Hepatocyte (in vitro differentiated cells): ENCODE data around the gene TNFSF13. TPM values are rescaled to one million over a fixed set of nuclear protein-coding genes. Genes with fewer than 3 reads are reported as not detected.

Experiments
- DNase-seq: peaks from one replicate; pipeline ENCODE4 v3.0.0-alpha.2; 2016; ENCODE audit warnings: low spot score
- H2AFZ ChIP-seq: fragments of 200-600 bp; sonication (generic); 2 replicates; pipeline ENCODE4 v1.6.0; 2016; ENCODE audit warnings: antibody characterized with exemption, mild to moderate bottlenecking
- H3K27ac ChIP-seq: fragments of 200-600 bp; sonication (generic); 2 replicates; pipeline ENCODE4 v1.5.1; 2016; ENCODE audit warnings: mild to moderate bottlenecking
- H3K27me3 ChIP-seq: fragments of 200-600 bp; sonication (generic); 2 replicates; pipeline ENCODE4 v1.6.1; 2016
- H3K36me3 ChIP-seq: fragments of 200-600 bp; sonication (generic); replicated peaks from 2 replicates; pipeline ENCODE4 v1.5.1; 2016; ENCODE audit warnings: low read depth; ENCODE audit not compliant: insufficient read depth
- H3K4me1 ChIP-seq: fragments of 200-600 bp; sonication (generic); 2 replicates; pipeline ENCODE4 v1.5.1; 2016; ENCODE audit warnings: mild to moderate bottlenecking, moderate library complexity; ENCODE audit not compliant: insufficient read depth
- H3K4me2 ChIP-seq: fragments of 200-600 bp; sonication (generic); 2 replicates; pipeline ENCODE4 v1.6.0; 2016
- H3K4me3 ChIP-seq: fragments of 200-600 bp; sonication (generic); 2 replicates; pipeline ENCODE4 v1.5.1; 2016; ENCODE audit warnings: mild to moderate bottlenecking
- H3K79me2 ChIP-seq: fragments of 200-600 bp; sonication (generic); 2 replicates; pipeline ENCODE4 v1.6.0; 2017; ENCODE audit warnings: mild to moderate bottlenecking
- H3K9me2 ChIP-seq: fragments of 200-600 bp; sonication (generic); replicated peaks from 2 replicates; pipeline ENCODE4 v1.6.0; 2017; ENCODE audit warnings: mild to moderate bottlenecking; ENCODE audit not compliant: insufficient read depth
- H3K9me3 ChIP-seq: fragments of 200-600 bp; sonication (generic); 2 replicates; pipeline ENCODE4 v1.5.1; 2016; ENCODE audit warnings: low read depth, mild to moderate bottlenecking
- H4K20me1 ChIP-seq: fragments of 200-600 bp; sonication (generic); 2 replicates; pipeline ENCODE4 v1.6.0; 2016; ENCODE audit warnings: mild to moderate bottlenecking; ENCODE audit not compliant: insufficient read depth, poor library complexity, severe bottlenecking
- EZH2 ChIP-seq: fragments of 200-600 bp; sonication (generic); IDR thresholded peaks from 2 replicates; pipeline ENCODE4 v1.6.1; 2016; ENCODE audit warnings: antibody characterized with exemption, mild to moderate bottlenecking, borderline replicate concordance
- EZH2phosphoT487 ChIP-seq: fragments of 200-600 bp; sonication (generic); IDR thresholded peaks from one replicate; pipeline ENCODE4 v1.6.1; 2018; ENCODE audit warnings: antibody characterized with exemption, mild to moderate bottlenecking, low read depth, moderate library complexity; ENCODE audit not compliant: unreplicated experiment, severe bottlenecking
- WGBS: methylation state at CpG from one replicate; pipeline ENCODE4 v1.1.6; 2016; ENCODE audit warnings: low lambda C conversion rate; ENCODE audit errors: missing lambda C conversion rate; 5-methylcytosine and 5-hydroxymethylcytosine counted together
- polyA plus RNA-seq: library from polyadenylated mRNA; unstranded; fragments of >200 nt; fragmentation: Nextera tagmentation; extraction: Ambion mirVana; gene quantifications from 2 replicates; pipeline ENCODE4 v1.2.1, GENCODE V29; 2016
- small RNA-seq: library from RNA; depleted of rRNA; stranded (forward); fragments of <200 nt; gene quantifications from one replicate; pipeline ENCODE3, GENCODE V24; 2014
- total RNA-seq: library from RNA; depleted of rRNA; stranded (reverse); fragments of >200 nt; gene quantifications from 2 replicates; pipeline ENCODE4 v1.2.3, GENCODE V29; 2014
- TF ChIP-seq, protein P1 (sequence below): fragments of 200-600 bp; sonication (generic); IDR thresholded peaks from 2 replicates; pipeline ENCODE4 v1.5.1; 2016; ENCODE audit warnings: antibody characterized with exemption, mild to moderate bottlenecking; ENCODE audit not compliant: poor library complexity

The TNFSF13 gene
- total and polyA plus RNA-seq, 2 experiments from 2014 or later = 0.90 to 2.4 TPM

- Histone ChIP-seq H3K9me2 (no peaks in the 10 kb centered on the region), H3K4me3 (no peak overlapping the region), H3K4me2 (no peak overlapping the region), H4K20me1 (peaks cover 48% of the 10 kb centered on the region), H3K9me3 (no peaks in the 10 kb centered on the region), H2AFZ (no peak overlapping the region), H3K27ac (no peak overlapping the region), H3K4me1 (peaks cover 10% of the 10 kb centered on the region), H3K36me3 (no peaks in the 10 kb centered on the region), H3K27me3 (no peaks in the 10 kb centered on the region), H3K79me2 (peaks cover 77% of the 10 kb centered on the region)
- TF ChIP-seq EZH2phosphoT487 = no peak
- no peak for TF ChIP-seq EZH2
- TF ChIP-seq, protein P1, sequence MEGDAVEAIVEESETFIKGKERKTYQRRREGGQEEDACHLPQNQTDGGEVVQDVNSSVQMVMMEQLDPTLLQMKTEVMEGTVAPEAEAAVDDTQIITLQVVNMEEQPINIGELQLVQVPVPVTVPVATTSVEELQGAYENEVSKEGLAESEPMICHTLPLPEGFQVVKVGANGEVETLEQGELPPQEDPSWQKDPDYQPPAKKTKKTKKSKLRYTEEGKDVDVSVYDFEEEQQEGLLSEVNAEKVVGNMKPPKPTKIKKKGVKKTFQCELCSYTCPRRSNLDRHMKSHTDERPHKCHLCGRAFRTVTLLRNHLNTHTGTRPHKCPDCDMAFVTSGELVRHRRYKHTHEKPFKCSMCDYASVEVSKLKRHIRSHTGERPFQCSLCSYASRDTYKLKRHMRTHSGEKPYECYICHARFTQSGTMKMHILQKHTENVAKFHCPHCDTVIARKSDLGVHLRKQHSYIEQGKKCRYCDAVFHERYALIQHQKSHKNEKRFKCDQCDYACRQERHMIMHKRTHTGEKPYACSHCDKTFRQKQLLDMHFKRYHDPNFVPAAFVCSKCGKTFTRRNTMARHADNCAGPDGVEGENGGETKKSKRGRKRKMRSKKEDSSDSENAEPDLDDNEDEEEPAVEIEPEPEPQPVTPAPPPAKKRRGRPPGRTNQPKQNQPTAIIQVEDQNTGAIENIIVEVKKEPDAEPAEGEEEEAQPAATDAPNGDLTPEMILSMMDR = no peak
- no peak for DNase-seq
- 100% methylated on average over 2 of the region's 2 CpGs for WGBS
Observed at GRCh38 chr17:7610641-7611040, 52.1 kb downstream of the TNFSF13 start.

Small RNAs within 50 kb of the gene (small RNA-seq; reads per million reads assigned to genes)
- gene CD68 (not detected), gene RF00019 (not detected), gene SNORA48 (not detected), gene SNORD10 (not detected)

Other genes with a start within 250 kb of the TNFSF13 start
Only the 30 nearest of the 31 such genes appear.
- 9.2 and 9.6 TPM in 2 replicates for gene NEURL4, start 229.4 kb upstream of the TNFSF13 start, total RNA-seq
- gene NEURL4, start 229.4 kb upstream of the TNFSF13 start, polyA plus RNA-seq = 9.5 and 13.9 TPM in 2 replicates
- not detected in 2 replicates for gene ACAP1, start 222.2 kb upstream of the TNFSF13 start, total RNA-seq
- gene ACAP1, start 222.2 kb upstream of the TNFSF13 start, polyA plus RNA-seq = 10.2 and 14.6 TPM in 2 replicates
- 9.2 and 12.4 TPM in 2 replicates for gene KCTD11, start 206.6 kb upstream of the TNFSF13 start, total RNA-seq
- 14.1 and 19.6 TPM in 2 replicates for gene KCTD11, start 206.6 kb upstream of the TNFSF13 start, polyA plus RNA-seq
- gene TMEM95, start 203.6 kb upstream of the TNFSF13 start, total RNA-seq = not detected in 2 replicates
- not detected in 2 replicates for gene TMEM95, start 203.6 kb upstream of the TNFSF13 start, polyA plus RNA-seq
- 8.4 and 11.4 TPM in 2 replicates for gene TNK1, start 177.7 kb upstream of the TNFSF13 start, total RNA-seq
- gene TNK1, start 177.7 kb upstream of the TNFSF13 start, polyA plus RNA-seq = 8.9 and 10.2 TPM in 2 replicates
- 11.8 and 17.6 TPM in 2 replicates for gene PLSCR3, start 164.2 kb upstream of the TNFSF13 start, total RNA-seq
- 58.0 and 59.6 TPM in 2 replicates for gene PLSCR3, start 164.2 kb upstream of the TNFSF13 start, polyA plus RNA-seq
- gene TMEM256, start 154.7 kb upstream of the TNFSF13 start, total RNA-seq = 109 and 118 TPM in 2 replicates
- 105 and 109 TPM in 2 replicates for gene TMEM256, start 154.7 kb upstream of the TNFSF13 start, polyA plus RNA-seq
- gene NLGN2, start 150.9 kb upstream of the TNFSF13 start, total RNA-seq = 4.1 and 7.2 TPM in 2 replicates
- 4.3 and 6.6 TPM in 2 replicates for gene NLGN2, start 150.9 kb upstream of the TNFSF13 start, polyA plus RNA-seq
- gene SPEM1, start 138.4 kb upstream of the TNFSF13 start, total RNA-seq = not detected in 2 replicates
- gene SPEM1, start 138.4 kb upstream of the TNFSF13 start, polyA plus RNA-seq = 0.21 TPM in 1 of 2 replicates, not detected in the other
- gene SPEM2, start 133.1 kb upstream of the TNFSF13 start, total RNA-seq = not detected in 2 replicates
- not detected in 2 replicates for gene SPEM2, start 133.1 kb upstream of the TNFSF13 start, polyA plus RNA-seq
- gene SPEM3, start 129.9 kb upstream of the TNFSF13 start, total RNA-seq = not detected in 2 replicates
- not detected in 2 replicates for gene SPEM3, start 129.9 kb upstream of the TNFSF13 start, polyA plus RNA-seq
- 12.3 and 12.5 TPM in 2 replicates for gene TMEM102, start 123.3 kb upstream of the TNFSF13 start, total RNA-seq
- gene TMEM102, start 123.3 kb upstream of the TNFSF13 start, polyA plus RNA-seq = 13.7 and 13.9 TPM in 2 replicates
- gene FGF11, start 119.2 kb upstream of the TNFSF13 start, total RNA-seq = 1.4 and 2.7 TPM in 2 replicates
- gene FGF11, start 119.2 kb upstream of the TNFSF13 start, polyA plus RNA-seq = 3.6 and 3.8 TPM in 2 replicates
- 10.9 and 12.4 TPM in 2 replicates for gene CHRNB1, start 113.7 kb upstream of the TNFSF13 start, total RNA-seq
- gene CHRNB1, start 113.7 kb upstream of the TNFSF13 start, polyA plus RNA-seq = 16.9 and 17.5 TPM in 2 replicates
- gene ZBTB4, start 79.1 kb upstream of the TNFSF13 start, total RNA-seq = 22.7 and 27.1 TPM in 2 replicates
- gene ZBTB4, start 79.1 kb upstream of the TNFSF13 start, polyA plus RNA-seq = 20.8 and 21.5 TPM in 2 replicates
- 0.24 TPM in 1 of 2 replicates, not detected in the other for gene SLC35G6, start 77.3 kb upstream of the TNFSF13 start, total RNA-seq
- 0.30 and 0.44 TPM in 2 replicates for gene SLC35G6, start 77.3 kb upstream of the TNFSF13 start, polyA plus RNA-seq
- 50.2 and 74.5 TPM in 2 replicates for gene POLR2A, start 74.4 kb upstream of the TNFSF13 start, total RNA-seq
- gene POLR2A, start 74.4 kb upstream of the TNFSF13 start, polyA plus RNA-seq = 96.3 and 98.1 TPM in 2 replicates
- gene TNFSF12, start 9.7 kb upstream of the TNFSF13 start, total RNA-seq = 4.5 and 7.3 TPM in 2 replicates
- 8.0 and 11.3 TPM in 2 replicates for gene TNFSF12, start 9.7 kb upstream of the TNFSF13 start, polyA plus RNA-seq
- 61.1 and 71.2 TPM in 2 replicates for gene SENP3, start 3.2 kb downstream of the TNFSF13 start, total RNA-seq
- 33.7 and 35.4 TPM in 2 replicates for gene SENP3, start 3.2 kb downstream of the TNFSF13 start, polyA plus RNA-seq
- 64.0 and 75.5 TPM in 2 replicates for gene CD68, start 20.9 kb downstream of the TNFSF13 start, total RNA-seq
- gene CD68, start 20.9 kb downstream of the TNFSF13 start, polyA plus RNA-seq = 80.4 and 82.6 TPM in 2 replicates
- 201 and 234 TPM in 2 replicates for gene MPDU1, start 25.1 kb downstream of the TNFSF13 start, total RNA-seq
- gene MPDU1, start 25.1 kb downstream of the TNFSF13 start, polyA plus RNA-seq = 109 and 113 TPM in 2 replicates
- gene SOX15, start 31.3 kb downstream of the TNFSF13 start, total RNA-seq = 0.13 and 0.44 TPM in 2 replicates
- gene SOX15, start 31.3 kb downstream of the TNFSF13 start, polyA plus RNA-seq = 0.89 and 0.95 TPM in 2 replicates
- 33.0 and 33.7 TPM in 2 replicates for gene FXR2, start 56.1 kb downstream of the TNFSF13 start, total RNA-seq
- 33.8 and 41.6 TPM in 2 replicates for gene FXR2, start 56.1 kb downstream of the TNFSF13 start, polyA plus RNA-seq
- gene SAT2, start 69.1 kb downstream of the TNFSF13 start, total RNA-seq = 114 and 130 TPM in 2 replicates
- 128 and 138 TPM in 2 replicates for gene SAT2, start 69.1 kb downstream of the TNFSF13 start, polyA plus RNA-seq
- 6.1 and 9.0 TPM in 2 replicates for gene SHBG, start 71.4 kb downstream of the TNFSF13 start, total RNA-seq
- 5.3 and 10.0 TPM in 2 replicates for gene SHBG, start 71.4 kb downstream of the TNFSF13 start, polyA plus RNA-seq
- gene ATP1B2, start 92.2 kb downstream of the TNFSF13 start, total RNA-seq = 0.04 and 0.23 TPM in 2 replicates
- 2.2 and 2.5 TPM in 2 replicates for gene ATP1B2, start 92.2 kb downstream of the TNFSF13 start, polyA plus RNA-seq
- gene TP53, start 128.7 kb downstream of the TNFSF13 start, total RNA-seq = 24.2 and 29.6 TPM in 2 replicates
- gene TP53, start 128.7 kb downstream of the TNFSF13 start, polyA plus RNA-seq = 26.9 and 31.7 TPM in 2 replicates
- 3.8 and 7.8 TPM in 2 replicates for gene WRAP53, start 129.7 kb downstream of the TNFSF13 start, total RNA-seq
- 9.0 and 12.0 TPM in 2 replicates for gene WRAP53, start 129.7 kb downstream of the TNFSF13 start, polyA plus RNA-seq
- gene EFNB3, start 146.5 kb downstream of the TNFSF13 start, total RNA-seq = 7.4 and 8.6 TPM in 2 replicates
- 10.6 and 16.6 TPM in 2 replicates for gene EFNB3, start 146.5 kb downstream of the TNFSF13 start, polyA plus RNA-seq
- gene DNAH2, start 159.0 kb downstream of the TNFSF13 start, total RNA-seq = 0.77 and 1.0 TPM in 2 replicates
- 2.1 and 4.0 TPM in 2 replicates for gene DNAH2, start 159.0 kb downstream of the TNFSF13 start, polyA plus RNA-seq